Dedifferentiated amniotic fluid mesenchymal stem cell (primary cell): ENCODE data around the gene SEMG1.

ENCODE experiments used
- DNase-seq: peaks from one replicate; pipeline ENCODE4 v3.0.0-alpha.2; 2016; ENCODE audit errors: extremely low spot score

Gene SEMG1

DNA sequence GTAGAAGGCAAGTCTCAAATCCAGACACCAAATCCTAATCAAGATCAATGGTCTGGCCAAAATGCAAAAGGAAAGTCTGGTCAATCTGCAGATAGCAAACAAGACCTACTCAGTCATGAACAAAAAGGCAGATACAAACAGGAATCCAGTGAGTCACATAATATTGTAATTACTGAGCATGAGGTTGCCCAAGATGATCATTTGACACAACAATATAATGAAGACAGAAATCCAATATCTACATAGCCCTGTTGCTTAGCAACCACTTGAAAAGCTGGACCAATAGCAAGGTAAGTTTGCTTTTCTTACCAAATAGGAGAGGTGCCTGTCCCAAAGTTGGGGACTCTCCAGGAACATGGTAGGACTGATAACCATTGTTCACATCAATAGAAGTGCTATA lies 16.3 kb downstream of the SEMG1 start:
- DNase-seq: no peak

DNA sequence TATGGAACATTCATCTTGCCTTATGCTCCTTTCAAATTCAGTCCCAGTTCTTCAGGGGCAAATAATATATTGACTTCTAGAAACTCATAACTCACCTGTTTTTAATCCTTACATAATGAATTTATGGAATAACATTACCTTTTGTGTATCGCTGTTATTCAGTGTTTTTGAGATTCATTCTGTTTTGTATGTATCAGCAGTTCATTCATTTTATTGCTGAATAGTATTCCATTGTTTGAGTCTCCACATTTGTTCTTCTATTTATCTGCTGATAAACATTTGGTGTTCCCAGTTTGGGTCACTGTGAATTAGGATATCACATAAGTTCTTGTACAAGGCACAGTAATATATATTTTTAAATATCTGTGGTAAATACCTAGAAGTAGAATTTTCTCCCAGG lies 19.5 kb downstream of the SEMG1 start:
- DNase-seq: no peak

DNA sequence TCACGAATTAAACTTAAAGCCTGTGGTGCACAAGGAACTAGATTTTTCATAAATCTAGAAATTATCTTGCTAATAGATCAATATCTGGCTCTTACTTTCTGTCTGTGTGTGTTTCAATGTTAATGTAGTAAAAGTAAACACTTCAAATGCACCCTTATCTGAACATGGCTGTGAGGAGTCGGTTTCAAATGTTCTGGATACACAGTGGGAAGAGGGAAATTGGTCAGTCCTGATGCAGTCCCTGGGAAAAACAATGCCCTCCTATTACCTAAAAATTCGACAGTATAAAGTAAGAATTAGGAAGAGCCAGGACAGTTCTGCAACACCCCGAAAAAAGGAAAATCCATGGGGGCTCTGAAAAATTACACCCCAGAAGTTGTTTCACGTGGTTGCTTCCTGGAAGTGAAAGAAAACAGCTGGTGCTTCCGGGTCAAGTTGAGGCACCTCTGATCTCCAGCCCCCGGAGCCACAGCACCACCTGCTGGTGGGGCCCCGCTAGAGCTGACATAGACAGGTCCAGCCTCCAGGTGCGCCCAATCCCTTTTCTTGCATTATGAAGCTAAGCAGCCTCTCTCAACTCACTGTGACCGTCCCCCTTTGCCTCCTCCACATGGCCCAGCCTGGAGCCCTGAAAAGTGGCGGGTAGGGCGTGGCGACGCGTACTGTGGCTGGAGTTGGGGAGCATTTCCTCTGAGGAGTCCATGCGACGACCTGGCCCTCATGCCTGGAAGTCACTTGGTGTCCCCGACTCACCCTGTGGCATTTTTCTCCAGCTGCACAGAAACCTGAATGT lies 22.6 kb downstream of the SEMG1 start:
- DNase-seq: no peak

- DNase-seq: no peak
These were observed 23.8 kb downstream of the SEMG1 start for GRCh38 chr20:45230631-45231030.

DNA sequence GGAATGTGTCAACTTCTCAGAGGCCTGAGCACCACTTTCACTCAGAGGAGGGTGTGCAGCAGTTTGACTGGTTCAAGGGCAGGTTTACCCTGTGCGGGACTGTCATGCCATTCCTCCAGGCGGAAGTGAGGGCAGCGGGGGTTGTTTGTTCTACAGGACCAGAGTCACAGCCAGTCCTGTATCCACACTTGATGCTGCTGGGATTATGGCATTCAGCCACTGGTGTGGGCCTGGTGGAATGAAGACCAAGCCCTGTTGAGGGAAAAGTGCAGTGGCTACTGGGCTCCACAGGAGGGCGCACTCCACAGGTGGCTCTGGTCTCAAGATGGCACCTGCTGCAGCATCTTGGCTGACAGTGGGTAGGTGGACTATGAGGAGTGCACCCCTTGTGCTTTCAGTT lies 29.2 kb downstream of the SEMG1 start:
- no peak for DNase-seq

DNA sequence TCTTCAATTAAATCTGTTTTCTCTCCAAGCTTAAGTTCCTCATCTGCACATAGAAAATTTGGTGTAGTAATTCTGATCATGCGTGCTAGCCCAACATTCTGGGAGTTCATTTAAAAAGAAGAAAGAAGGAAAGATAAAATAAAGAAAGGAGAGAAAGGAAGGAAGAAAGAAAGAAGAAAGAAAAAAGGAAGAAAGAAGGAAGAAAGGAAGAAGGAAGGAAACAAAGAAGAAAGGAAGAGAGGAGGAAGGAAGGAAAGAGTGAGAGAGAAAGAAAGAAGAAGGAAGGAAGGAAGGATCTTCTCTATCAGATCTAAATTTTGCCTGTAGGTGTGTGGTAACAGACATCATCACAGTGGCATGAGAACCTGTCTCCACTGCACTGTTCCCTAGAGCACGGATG lies 31.3 kb downstream of the SEMG1 start:
- no peak for DNase-seq

DNA sequence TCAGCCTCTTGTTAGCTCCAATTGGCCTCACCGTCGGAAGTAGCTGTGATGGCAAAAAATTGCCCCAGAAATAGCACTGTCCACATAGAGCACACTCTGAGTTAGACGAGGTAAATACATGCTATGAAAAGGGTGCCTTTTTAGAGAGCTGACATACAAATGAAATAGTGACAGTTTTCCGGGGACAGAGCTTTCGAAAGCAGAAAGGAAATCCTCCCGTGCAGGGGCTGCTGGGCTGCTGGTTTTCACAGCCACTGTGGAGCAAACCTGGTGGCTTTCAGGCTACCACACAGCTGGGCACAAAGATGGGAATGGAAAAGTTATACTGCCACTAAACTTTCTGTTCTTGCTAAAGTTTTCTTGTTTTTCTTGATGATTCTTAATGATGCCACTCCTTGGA lies 39.3 kb downstream of the SEMG1 start:
- DNase-seq: no peak

DNA sequence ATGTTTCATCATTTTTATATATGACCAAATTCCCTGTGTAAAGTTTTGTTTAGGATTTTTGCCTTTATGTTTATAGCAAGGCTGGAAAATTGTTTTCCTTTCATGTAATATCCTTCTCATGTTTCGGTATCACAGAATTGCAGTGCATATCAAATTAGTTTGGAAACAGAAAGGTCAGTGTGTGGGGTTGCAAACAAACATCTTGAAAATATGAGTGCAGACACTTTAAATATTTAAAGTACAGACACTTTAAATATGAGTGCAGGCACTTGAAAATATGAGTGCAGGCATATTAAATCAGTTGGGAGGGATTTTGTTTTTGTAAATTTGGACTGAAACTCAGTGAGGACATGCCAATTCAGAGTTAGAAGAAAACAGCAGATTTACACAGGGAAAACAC lies 41.0 kb downstream of the SEMG1 start:
- no peak for DNase-seq

DNA sequence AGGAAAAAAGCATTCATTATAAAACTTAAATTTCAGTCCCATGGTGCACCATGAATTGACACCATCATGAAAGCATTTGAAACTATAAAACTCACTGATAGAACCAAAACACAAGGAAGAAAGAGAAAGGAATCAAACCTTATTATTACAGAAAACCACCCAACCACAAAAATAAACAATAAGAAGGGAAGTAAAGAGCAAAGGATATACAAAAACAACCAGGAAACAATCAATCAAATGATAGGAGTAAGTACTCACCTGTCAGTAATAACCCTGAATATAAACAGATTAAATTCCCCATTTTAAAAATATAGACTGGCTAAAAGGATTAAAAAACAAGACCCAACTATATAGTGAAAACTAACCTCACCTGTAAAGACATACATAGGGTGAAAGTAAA lies 41.8 kb downstream of the SEMG1 start:
- no peak for DNase-seq

GRCh38 chr20:45251884-45252560 lies 45.2 kb downstream of the SEMG1 start:
- no peak for DNase-seq

- DNase-seq: no peak
These were observed 46.4 kb downstream of the SEMG1 start for GRCh38 chr20:45253261-45253660.

GRCh38 chr20:45254383-45255262 lies 47.8 kb downstream of the SEMG1 start, which contains the start of gene SLPI:
Gene SLPI, minus strand, starts transcription at chr20:45254564. Its CDS starts 21 bp downstream, at chr20:45254543.
- DNase-seq: peak; percentile 18

GRCh38 chr20:45257161-45257560 lies 50.3 kb downstream of the SEMG1 start:
- no peak for DNase-seq

DNA sequence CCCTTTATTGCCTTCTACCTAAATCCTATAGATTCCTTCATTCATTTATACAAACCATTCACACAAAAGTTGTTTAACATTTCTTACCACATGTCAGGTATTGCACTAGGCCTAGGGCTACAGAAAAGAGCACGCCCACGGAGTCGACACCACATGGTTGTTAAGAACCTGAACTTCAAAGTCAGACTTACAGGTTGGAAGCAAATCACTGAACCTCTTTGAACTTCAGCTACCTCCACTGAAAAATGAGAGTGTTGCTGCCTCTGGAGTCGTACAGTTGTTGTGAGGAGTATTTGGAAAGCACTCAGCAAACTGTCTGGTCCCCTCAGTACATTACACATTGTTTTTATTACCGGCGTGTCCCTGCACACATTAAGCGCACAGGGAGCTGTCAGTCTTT lies 50.9 kb downstream of the SEMG1 start:
- DNase-seq: no peak

DNA sequence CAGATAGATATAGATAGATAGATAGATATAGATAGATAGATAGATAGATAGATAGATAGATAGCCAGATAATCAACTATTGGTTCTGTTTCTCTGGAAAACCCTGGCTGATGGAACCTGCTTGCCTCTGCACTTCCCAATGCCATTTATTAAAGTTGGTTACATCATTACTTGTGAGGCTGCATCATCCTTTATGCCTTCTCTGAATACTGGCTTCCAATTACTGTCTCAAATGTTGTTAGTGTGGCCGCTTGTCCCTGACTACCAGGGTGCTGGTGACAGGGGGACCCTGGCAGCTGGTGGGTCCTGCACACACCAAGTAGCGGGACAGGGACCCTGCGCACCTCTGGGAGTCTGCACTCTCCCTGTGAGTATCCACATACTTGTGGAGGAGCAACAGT lies 51.4 kb downstream of the SEMG1 start:
- no peak for DNase-seq

GRCh38 chr20:45258664-45259063 lies 51.8 kb downstream of the SEMG1 start:
- no peak for DNase-seq
